Skeletal muscle cell (primary cell): ENCODE results near the gene PTCD1.

Experiments
- DNase-seq: peaks from one replicate; pipeline ENCODE4 v3.0.0-alpha.2; 2010; ENCODE audit warnings: low read depth
- H3K4me3 ChIP-seq: 2 replicates; pipeline ENCODE4 v1.5.1; 2011; ENCODE audit warnings: low read depth, mild to moderate bottlenecking, control low read depth, low read length, moderate library complexity

Gene PTCD1

DNA sequence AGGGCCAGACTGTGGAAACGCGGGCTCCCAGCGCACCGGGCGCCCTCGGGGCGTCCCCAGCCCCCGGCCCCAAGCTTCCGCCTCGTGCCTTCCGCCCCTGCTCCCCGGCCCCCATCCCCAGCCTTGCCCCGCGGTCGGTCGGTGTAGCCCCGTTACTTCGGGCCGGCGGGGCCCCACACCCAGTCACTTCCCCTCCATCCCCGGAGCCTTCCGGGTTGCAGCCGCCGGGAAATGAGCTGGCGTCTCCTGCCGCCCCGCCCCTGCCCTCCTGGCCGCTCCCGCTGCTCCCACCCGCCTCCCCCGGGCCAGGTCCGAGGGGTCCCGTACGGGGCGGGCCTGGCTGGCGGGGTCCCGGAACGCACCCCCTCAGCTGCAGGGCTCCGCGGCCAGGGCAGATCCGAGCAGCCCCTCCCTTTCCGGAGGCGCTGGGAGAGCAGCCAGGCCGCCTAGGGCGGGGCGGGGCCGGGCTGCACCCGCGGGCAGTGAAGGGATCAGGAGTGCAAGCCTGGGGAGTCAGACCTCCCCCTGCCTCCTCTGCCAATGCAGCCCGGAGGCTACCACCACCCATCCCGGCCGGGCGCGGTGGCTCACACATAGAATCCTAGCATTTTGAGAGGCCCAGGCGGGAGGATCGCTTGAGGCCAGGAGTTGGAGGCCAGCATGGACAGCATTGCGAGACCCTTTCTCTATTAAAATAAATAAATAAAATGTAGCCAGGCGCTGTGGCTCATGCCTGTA lies 63.4 kb downstream of the PTCD1 start:
- no peak for DNase-seq
- H3K4me3 ChIP-seq, result peak overlapping the region; percentile 68

DNA sequence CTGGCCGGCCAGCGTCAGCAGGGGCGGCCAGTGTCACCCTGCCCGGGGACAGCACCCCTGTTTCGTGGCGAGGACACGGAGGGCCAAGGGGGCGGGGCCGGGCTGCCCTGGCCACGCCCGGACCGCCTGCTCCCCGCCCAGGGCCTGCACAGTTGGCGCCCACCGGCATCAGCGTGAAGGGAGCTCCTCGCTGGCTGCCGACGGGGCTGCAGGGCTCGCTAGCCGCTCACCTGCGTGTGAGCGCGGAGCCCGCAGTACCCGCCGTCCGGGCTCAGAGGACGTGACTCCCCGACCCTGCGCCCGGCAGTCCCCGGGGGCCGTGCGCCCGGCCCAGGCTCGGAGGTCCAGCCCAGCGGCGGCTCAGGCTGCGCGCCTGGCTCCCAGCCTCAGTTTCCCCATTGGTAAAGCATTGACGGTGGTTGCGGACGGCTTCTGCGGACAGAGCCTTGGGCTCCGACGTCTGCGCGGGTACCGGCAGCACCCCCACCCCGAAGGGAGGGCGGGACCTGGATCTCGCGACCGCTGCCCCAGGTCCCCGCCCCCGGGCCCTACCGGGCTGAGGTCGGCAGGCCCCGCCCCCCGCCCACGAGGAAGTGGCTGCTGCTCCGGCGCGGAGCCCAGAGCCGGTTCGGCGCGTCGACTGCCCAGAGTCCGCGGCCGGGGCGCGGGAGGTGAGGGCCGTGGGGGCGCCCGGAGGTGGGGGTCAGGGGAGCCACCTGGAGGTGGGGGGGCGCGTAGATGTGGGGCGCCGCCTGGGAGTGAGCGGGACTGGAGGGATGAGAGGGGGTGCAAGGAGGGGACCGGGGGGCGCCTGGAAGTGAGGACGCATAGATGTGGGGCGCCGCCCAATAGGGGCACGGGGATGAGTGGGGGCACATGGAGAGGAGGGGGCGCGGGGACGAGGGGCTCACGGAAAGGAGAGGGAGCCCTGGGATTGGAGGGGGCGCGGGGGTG lies 64.2 kb downstream of the PTCD1 start, which contains the start of gene ARPC1B:
Gene ARPC1B (plus strand): TSS at position 620 of the 954 bp plus-strand sequence. CDS start 10,985 bp downstream, outside the sequence.
- DNase-seq, result no peak

DNA sequence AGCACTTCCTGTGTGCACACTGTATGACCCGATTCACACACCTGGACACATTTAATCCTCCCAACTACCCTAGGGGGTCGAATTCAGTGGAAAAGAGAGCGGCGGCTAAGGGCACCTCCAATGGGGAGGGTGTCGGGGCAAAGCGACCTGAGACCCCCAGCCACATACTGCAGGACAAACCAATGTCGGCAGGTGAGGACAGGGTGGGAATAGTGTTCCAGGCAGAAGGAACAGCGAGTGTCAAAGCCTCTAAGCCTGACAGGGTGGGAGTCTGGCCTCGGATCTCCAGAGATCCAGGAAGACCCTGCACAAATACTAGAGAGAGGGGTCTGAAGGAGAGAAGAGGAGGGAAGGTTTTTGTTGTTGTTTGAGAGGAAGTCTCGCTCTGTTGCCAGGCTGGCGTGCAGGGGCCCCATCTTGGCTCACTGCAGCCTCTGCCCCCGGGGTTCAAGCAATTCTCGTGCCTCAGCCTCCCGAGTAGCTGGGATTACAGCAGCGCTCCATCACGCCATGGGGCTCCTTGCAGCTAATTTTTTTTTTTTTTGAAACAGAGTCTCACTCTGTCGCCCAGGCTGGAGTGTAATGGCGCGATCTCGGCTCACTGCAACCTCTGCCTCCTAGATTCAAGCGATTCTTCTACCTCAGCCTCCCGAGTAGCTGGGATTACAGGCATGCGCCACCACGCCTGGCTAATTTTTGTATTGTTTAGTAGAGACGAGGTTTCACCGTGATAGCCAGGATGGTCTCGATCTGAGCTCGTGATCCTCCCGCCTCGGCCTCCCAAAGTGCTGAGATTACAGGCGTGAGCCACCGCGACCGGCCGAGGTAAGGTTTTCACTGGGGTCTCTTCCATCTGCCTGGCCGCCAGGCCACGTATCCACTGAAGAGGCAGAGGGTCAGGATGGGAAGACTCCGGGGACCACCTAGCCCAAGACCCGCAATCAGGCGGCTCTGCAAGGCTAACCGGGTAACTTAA lies 65.2 kb downstream of the PTCD1 start:
- peak overlapping the region; percentile 68 for H3K4me3 ChIP-seq
- no peak for DNase-seq

More for the DNA sequence above, 64.2 kb downstream of the PTCD1 start, which contains the start of gene ARPC1B:
- H3K4me3 ChIP-seq, result peak within 1 kb of the TSS; percentile 68

DNA sequence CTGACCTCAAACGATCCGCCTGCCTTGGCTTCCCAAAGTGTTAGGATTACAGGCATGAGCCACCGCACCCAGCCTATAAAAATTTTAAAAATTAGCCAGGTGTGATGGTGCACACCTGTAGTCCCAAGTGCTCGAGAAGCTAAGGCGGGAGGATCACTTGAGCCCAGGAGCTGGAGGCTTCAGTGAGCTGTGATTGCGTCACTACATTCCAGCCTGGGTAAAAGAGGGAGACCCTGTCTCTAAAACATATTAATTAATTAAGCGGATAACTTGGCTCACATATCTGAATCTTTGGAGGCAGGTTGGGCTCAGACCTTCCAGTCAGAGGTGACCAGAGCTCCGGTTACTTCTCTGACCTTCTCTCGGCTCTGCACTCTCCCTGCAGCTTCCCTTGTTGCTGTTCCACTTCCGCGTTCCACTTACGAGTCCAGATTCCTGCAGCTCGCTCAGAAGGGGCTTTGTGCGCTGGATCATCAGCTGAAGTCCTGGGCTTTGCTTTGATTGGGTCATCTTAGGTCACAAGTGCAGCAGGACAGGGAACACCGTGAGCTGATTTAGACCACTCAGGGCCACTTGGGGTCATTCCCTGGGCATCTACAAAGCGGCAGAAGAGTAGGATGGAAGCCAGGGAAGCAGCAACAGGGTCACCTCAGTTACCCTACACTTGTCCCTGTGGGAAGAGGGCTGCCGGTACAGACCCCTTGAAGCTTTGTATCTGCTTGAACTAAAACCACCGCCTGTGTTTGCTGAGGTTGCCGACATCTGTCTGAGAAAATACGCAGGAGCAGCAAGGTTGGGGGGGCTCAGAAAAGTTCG lies 66.1 kb downstream of the PTCD1 start:
- no peak for DNase-seq
- H3K4me3 ChIP-seq, result no peak overlapping the region

DNA sequence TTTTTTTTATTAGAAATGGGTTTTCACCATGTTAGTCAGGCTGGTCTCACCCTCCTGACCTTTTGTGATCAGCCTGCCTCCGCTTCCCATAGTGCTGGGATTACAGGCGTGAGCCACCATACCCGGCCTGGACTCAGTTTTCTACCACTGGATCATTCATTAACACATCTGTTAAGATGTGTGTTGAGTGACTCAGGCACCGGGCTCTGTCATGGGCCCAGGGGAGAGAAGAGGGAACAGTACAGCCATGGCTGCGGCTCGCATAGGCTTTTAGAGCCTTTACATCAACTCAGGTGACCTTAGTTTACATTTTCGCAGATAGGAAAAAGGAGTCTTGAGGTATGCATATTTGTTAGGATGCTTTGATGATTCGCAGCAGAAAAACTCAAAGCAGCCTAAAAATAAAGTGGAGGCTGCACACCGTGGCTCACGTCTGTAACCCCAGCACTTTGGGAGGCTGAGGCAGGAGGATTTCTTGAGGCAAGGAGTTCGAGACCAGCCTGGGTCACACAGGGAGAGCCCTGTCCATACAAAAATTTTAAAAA lies 67.2 kb downstream of the PTCD1 start:
- DNase-seq, result no peak
- H3K4me3 ChIP-seq, result no peak overlapping the region

DNA sequence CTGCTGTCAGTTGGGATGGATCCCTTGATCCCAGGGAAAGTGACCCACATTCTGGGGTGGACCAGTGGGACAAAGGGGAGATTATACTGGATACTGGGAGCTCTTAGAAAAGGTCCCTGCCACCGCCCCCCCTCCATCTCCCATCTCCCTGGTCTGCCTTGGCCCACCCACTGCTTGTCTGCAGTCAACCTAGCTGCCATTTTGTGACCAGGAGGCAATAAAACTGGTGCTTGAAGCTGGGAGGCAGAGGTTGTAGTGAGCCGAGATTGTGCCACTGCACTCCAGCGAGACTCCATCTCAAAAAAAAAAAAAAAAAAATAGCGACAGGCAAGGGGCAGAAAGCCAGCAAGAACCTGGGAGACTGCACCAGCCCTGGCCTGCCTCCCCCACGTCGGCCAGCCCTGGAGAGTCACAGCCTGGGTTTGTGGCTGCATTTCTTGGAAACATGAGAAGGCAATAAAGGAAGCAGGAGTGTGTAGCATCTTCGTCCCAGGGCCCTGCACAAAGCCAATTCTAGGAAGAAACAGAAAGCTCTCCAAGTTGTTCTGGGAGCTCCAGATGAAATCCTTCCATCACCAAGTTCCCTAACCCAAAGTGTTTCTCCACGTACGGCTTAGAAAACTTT lies 68.7 kb downstream of the PTCD1 start:
- no peak overlapping the region for H3K4me3 ChIP-seq
- DNase-seq, result no peak

DNA sequence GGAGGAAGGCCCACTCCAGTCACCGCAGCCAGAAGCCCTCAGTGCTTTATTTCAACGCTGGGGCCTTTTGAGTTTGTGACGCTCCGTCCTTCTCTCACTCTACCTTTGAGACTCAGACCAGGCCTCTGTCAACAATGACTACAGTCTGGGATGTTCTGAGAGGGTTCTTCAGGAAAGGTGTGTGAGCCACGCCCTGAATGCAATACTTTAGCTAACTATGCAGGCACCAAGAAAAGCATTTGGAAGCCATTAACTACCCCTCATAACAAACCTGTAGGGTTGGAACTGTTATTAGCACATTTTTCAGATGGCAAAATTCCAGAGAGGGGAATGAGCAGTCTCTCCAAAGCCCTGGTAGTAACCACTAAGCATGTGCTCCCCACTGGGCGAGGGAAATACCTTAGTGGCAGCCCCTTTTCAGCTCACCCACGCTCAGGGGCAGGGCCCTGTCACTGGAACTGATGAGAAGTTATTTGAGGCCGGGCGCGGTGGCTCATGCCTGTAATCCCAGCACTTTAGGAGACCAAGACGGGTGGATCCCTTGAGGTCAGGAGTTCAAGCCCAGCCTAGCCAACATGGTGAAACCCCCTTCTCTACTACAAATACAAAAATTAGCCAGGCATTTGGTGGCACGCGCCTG lies 69.7 kb downstream of the PTCD1 start:
- H3K4me3 ChIP-seq, result no peak overlapping the region
- no peak for DNase-seq
